OCI-LY7 (cell line): Measurements from ENCODE around the gene MYH3.
A peak's percentile ranks its signal among the peaks of the same experiment; 100 is the strongest.

Source experiments
- EZH2phosphoT487 ChIP-seq: fragments of 200-600 bp; sonication (generic); IDR thresholded peaks from 2 replicates; pipeline ENCODE4 v1.6.1; 2018; ENCODE audit warnings: low read depth, borderline replicate concordance, mild to moderate bottlenecking, mixed run types, antibody characterized with exemption, low read length, moderate library complexity, mixed read lengths
- TF ChIP-seq, protein P1 (sequence below): fragments of 200-600 bp; sonication (generic); conservative IDR thresholded peaks from 2 replicates; pipeline ENCODE4 v1.5.1; 2014; ENCODE audit warnings: mild to moderate bottlenecking, antibody characterized with exemption, low read length, moderate library complexity, mixed read lengths

DNA sequence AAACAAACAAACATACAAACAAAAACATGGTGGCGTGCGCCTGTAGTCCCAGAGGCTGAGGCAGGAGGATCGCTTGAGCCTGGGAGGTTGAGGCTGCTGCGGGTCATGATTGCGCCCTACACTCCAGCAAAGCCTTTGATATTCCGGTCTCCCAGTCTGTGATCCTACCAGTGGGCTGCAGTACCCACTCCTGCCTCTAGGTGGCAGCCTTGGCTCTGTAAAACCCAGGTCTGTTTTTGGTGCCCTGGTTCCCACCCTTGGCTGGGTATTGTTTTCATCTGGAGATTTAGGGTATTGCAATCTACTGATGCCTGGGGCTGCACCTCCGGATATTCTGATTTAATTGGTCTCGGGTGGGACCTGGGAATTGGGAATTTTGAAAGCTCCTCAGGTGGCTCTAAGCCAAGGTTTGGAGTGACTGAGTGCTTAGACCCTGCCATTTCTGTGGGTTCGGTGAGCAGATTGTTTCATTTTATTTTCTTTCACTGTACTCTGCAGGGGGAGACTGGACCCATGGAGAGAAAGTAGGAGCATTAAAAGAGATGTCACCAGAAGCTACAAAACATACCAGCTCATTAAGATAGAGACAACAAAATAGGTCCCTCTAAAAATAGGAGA, 40.5 kb downstream of the MYH3 start:
- TF ChIP-seq, protein P1, sequence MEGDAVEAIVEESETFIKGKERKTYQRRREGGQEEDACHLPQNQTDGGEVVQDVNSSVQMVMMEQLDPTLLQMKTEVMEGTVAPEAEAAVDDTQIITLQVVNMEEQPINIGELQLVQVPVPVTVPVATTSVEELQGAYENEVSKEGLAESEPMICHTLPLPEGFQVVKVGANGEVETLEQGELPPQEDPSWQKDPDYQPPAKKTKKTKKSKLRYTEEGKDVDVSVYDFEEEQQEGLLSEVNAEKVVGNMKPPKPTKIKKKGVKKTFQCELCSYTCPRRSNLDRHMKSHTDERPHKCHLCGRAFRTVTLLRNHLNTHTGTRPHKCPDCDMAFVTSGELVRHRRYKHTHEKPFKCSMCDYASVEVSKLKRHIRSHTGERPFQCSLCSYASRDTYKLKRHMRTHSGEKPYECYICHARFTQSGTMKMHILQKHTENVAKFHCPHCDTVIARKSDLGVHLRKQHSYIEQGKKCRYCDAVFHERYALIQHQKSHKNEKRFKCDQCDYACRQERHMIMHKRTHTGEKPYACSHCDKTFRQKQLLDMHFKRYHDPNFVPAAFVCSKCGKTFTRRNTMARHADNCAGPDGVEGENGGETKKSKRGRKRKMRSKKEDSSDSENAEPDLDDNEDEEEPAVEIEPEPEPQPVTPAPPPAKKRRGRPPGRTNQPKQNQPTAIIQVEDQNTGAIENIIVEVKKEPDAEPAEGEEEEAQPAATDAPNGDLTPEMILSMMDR: peak; percentile 92
- TF ChIP-seq EZH2phosphoT487: no peak
